Adrenal gland (tissue), 12 donors: ENCODE results near the gene CELSR3. TPM values are rescaled to one million over a fixed set of nuclear protein-coding genes. Genes with fewer than 3 reads are reported as not detected.

ENCODE experiments used
- DNase-seq, 7 donors: peaks; one replicate each; pipeline ENCODE4 v3.0.0-alpha.2; 2019 to 2020
- H3K27ac ChIP-seq, 5 donors: fragments of 200-600 bp; sonication (generic) in 4 of 5; 1 replicate in 3 of 5; 2 replicates in 2 of 5; pipeline versions ENCODE4 v1.5.1 to v1.8.0; 2016 to 2020; ENCODE audit warnings: mild to moderate bottlenecking in 1 of 5
- H3K27me3 ChIP-seq: fragments of 200-600 bp; 2 replicates; pipeline ENCODE4 v1.8.0; 2021
- H3K36me3 ChIP-seq, 2 donors: fragments of 200-600 bp; replicated peaks in 1 of 2; 1 replicate in 1 of 2; 2 replicates in 1 of 2; pipeline versions ENCODE4 v1.5.1 to v1.8.0; 2018 to 2022
- H3K4me1 ChIP-seq, 2 donors: fragments of 200-600 bp; replicated peaks in 1 of 2; 1 replicate in 1 of 2; 2 replicates in 1 of 2; pipeline versions ENCODE4 v1.5.1 to v1.8.0; 2018 to 2021
- H3K4me3 ChIP-seq, 4 donors: fragments of 200-600 bp; sonication (generic) in 3 of 4; one replicate each; pipeline ENCODE4 v1.5.1; 2016 to 2018
- H3K9me3 ChIP-seq, 3 donors: fragments of 200-600 bp; sonication (generic) in 1 of 3; replicated peaks in 1 of 3; 1 replicate in 2 of 3; 2 replicates in 1 of 3; pipeline versions ENCODE4 v1.5.1 to v1.8.0; 2016 to 2021
- POLR2A ChIP-seq, 2 donors: fragments of 450-650 bp; IDR thresholded peaks; one replicate each; pipeline ENCODE4 v1.6.1; 2017; ENCODE audit warnings: antibody characterized with exemption in 2 of 2, mild to moderate bottlenecking in 2 of 2, moderate library complexity in 1 of 2
- WGBS, 4 donors: extraction: QIAGEN DNeasy Blood & Tissue Kit in 2 of 4; methylation state at CpG; one replicate each; pipeline versions ENCODE4 v1.1.5 to v1.1.7; 2013 to 2017; 5-methylcytosine and 5-hydroxymethylcytosine counted together
- intact Hi-C, 2 donors: fragments of 100-400 bp; cut with DNase I; formaldehyde crosslinking; loops; one replicate each; pipeline versions ENCODE4 v1.14.1 to v1.15.0; 2022 to 2023
- polyA plus RNA-seq, 3 donors: library from polyadenylated mRNA; stranded (reverse); fragments of 200-250 nt in 2 of 3; fragments of 350-450 nt in 1 of 3; fragmentation: Illumina TruSeq in 1 of 3; extraction: RNeasy Lipid Tissue Mini Kit (QIAGEN cat#74804) in 1 of 3; gene quantifications; one replicate each; pipeline ENCODE4 v1.2.3, GENCODE V29; 2013 to 2014
- total RNA-seq, 9 donors: library from RNA; depleted of rRNA in 4 of 9; stranded (reverse); fragments of >200 nt in 4 of 9; fragments of 120-200 nt in 1 of 9; fragmentation: NEBNext Ultra II Directional in 1 of 9; extraction: Animal tissue kit (Norgen Biotek cat#: 25700) in 1 of 9; gene quantifications; one replicate each; pipeline versions ENCODE4 v1.1.0 to v1.2.4, GENCODE V29; 2013 to 2023
- TF ChIP-seq, protein P1 (sequence below), 6 experiments: fragments of 450-650 bp in 4 of 6; fragments of 200-600 bp in 2 of 6; sonication (generic) in 1 of 6; IDR thresholded peaks; 1 replicate in 5 of 6; 2 replicates in 1 of 6; pipeline versions ENCODE4 v1.5.1 to v1.8.0; 2016 to 2021; ENCODE audit warnings: antibody characterized with exemption in 6 of 6, mild to moderate bottlenecking in 2 of 6, moderate library complexity in 1 of 6
- donor health status: healthy with polysubstance abuse.
- donor health status: Bipolar disorder and iron deficiency.
- donor health status: DM: yes; HTN: yes; CAD: no.
- donor health status: DM: no; HTN: no; CAD: no.
- donor health status: DM: no; HTN: no; CAD: no.
- donor health status: DM: yes; HTN: yes; CAD: no.

CELSR3 gene
- total and polyA plus RNA-seq, 12 donors, result 0.78 to 23.5 (median 1.9) TPM

DNA sequence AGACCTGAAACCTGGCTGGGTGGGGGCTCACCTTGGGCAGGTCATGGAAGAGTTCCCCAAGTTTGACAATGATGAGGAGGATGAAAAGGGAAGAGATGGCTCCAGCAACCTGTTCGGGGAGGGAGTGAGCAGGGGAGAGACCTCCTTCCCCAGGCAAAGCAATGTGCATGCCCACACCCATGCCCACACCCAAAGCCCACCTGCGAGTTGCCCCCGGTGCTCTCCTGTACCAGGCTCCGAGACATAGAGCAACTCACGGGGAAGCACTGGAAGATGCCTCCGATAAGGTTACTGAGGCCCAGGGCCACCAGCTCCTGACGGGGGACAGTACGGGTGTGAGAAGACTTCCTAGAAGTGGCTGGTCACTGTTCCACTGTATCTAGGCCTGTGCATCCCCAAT lies 32.3 kb downstream of the CELSR3 start:
- H3K36me3 ChIP-seq, result peaks cover 0 to 41% of the 10 kb centered on the region in 2 donors
- H3K27me3 ChIP-seq, result no peaks in the 10 kb centered on the region
- H3K4me3 ChIP-seq, result no peak overlapping the region
- DNase-seq, result no peak
- intact Hi-C loops, result no loop called here
- H3K4me1 ChIP-seq, result peaks cover 5 to 10% of the 10 kb centered on the region in 2 donors
- no peaks in the 10 kb centered on the region for H3K9me3 ChIP-seq
- TF ChIP-seq, protein P1, sequence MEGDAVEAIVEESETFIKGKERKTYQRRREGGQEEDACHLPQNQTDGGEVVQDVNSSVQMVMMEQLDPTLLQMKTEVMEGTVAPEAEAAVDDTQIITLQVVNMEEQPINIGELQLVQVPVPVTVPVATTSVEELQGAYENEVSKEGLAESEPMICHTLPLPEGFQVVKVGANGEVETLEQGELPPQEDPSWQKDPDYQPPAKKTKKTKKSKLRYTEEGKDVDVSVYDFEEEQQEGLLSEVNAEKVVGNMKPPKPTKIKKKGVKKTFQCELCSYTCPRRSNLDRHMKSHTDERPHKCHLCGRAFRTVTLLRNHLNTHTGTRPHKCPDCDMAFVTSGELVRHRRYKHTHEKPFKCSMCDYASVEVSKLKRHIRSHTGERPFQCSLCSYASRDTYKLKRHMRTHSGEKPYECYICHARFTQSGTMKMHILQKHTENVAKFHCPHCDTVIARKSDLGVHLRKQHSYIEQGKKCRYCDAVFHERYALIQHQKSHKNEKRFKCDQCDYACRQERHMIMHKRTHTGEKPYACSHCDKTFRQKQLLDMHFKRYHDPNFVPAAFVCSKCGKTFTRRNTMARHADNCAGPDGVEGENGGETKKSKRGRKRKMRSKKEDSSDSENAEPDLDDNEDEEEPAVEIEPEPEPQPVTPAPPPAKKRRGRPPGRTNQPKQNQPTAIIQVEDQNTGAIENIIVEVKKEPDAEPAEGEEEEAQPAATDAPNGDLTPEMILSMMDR (IDR thresholded peaks at IDR 0.05), result no peak
- TF ChIP-seq POLR2A (IDR thresholded peaks at IDR 0.05), result no peak
- H3K27ac ChIP-seq, result no peak overlapping the region
- 95 to 100% (median 97%) methylated on average over 3 to 8 of the region's 8 CpGs for WGBS, 4 donors

DNA sequence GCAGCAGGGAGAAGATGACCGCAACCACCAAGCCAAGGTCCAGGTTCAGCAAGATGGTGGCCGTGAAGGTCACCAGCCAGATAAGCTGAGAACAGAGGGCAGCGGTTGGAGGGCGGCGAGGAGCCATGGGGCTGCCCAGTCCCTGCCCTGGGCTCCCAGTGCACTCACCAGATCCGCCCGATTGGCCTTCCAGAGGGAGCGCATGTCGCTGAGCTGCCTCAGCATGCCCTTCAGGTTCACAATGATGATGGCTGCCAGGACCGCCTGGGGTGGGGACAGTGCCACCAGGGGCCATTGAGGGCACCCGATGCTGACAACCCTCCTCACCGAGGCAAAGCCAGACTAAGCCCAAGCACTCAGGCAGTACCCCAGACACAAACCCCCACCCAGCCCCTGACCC lies 32.8 kb downstream of the CELSR3 start:
- intact Hi-C loops, result no loop called here
- peaks cover 5 to 10% of the 10 kb centered on the region in 2 donors for H3K4me1 ChIP-seq
- DNase-seq, result no peak
- H3K27ac ChIP-seq, result no peak overlapping the region
- TF ChIP-seq POLR2A (IDR thresholded peaks at IDR 0.05), result no peak
- TF ChIP-seq, protein P1 (IDR thresholded peaks at IDR 0.05), result no peak
- peaks cover 0 to 41% of the 10 kb centered on the region in 2 donors for H3K36me3 ChIP-seq
- no peaks in the 10 kb centered on the region for H3K9me3 ChIP-seq
- WGBS, 4 donors, result 92 to 98% (median 98%) methylated on average over 6 to 12 of the region's 12 CpGs; no CpG with 5 or more reads in 1 of the 4 donors
- H3K27me3 ChIP-seq, result no peaks in the 10 kb centered on the region
- no peak overlapping the region for H3K4me3 ChIP-seq

DNA sequence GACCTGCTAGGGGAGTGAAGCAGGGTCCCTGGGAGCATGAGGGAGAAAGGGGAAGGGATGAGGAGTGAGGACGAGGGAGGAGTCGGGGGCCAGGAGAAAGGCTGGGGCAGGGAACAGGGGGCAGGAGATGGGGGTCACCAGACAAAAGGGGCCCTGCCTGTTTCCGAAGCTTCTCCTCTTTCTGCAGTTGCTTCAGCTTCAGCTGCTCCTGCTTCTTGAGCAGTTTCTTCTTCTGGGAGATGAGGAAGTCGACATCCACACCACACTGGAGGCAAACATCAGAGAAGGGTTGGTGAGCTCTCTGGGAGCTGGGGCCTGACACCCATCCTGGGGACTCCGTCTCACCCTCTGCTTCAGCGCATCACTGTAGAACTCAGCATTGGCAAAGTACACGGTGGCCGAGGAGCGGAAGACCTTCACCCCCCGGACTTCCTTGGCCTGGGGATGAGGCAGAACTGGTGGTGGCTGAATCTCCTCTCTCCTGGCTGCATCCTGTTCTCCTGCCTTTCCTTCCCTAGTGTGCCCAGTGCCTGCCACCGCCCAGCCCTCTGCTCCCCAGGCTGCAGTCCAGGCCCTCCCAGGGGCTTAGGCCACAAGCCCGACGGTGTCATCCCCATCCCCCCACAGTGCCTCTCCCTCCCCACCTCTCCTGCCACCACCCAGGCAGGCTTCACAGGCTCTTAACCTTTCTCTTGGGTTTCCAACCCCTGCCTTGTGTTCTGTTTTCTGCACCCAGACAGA lies 34.2 kb downstream of the CELSR3 start:
- no peak for TF ChIP-seq POLR2A (IDR thresholded peaks at IDR 0.05)
- TF ChIP-seq, protein P1 (IDR thresholded peaks at IDR 0.05), result no peak
- Histone ChIP-seq H3K36me3 (peaks cover 0 to 40% of the 10 kb centered on the region in 2 donors), H3K4me3 (no peak overlapping the region), H3K4me1 (no peaks in the 10 kb centered on the region), H3K27me3 (no peaks in the 10 kb centered on the region), H3K9me3 (no peaks in the 10 kb centered on the region), H3K27ac (no peak overlapping the region)
- no peak for DNase-seq
- 78 to 87% (median 82%) methylated on average over 12 to 13 of the region's 13 CpGs for WGBS, 4 donors
- intact Hi-C loops, result no loop called here

DNA sequence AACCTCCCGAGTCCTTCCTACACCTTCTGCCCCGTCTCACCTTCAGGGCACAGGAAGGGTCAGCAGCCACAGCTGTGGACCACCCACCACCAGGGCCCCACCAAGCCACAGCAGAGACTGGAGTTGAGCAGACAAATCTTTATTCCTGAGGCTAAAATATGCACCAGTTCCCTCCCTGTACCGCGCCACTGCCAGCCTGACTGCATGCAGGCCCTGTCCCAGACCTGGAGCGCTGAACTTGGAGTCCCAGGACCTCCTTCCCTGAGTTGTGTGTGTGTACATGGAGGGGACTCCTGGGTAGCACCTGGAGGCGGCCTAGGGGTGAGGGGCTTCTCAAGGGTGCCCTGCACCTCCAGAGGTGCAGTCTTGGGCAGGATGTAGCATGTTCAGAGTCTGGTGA lies 37.1 kb downstream of the CELSR3 start:
- DNase-seq, result no peak
- WGBS, 4 donors, result 87 to 94% (median 92%) methylated on average over 2 to 6 of the region's 6 CpGs
- no peak overlapping the region for H3K4me3 ChIP-seq
- H3K36me3 ChIP-seq, result peaks cover 0 to 26% of the 10 kb centered on the region in 2 donors
- H3K9me3 ChIP-seq, result no peaks in the 10 kb centered on the region
- H3K27me3 ChIP-seq, result no peaks in the 10 kb centered on the region
- TF ChIP-seq, protein P1 (IDR thresholded peaks at IDR 0.05), result no peak
- TF ChIP-seq POLR2A (IDR thresholded peaks at IDR 0.05), result no peak
- intact Hi-C loops, result no loop called here
- no peaks in the 10 kb centered on the region for H3K4me1 ChIP-seq
- no peak overlapping the region for H3K27ac ChIP-seq
